GM11168 (cell line): ENCODE data around the gene TSEN54.

Source experiments
- in situ Hi-C: fragments of 300-500 bp; cut with MboI; formaldehyde crosslinking; loops from one replicate; pipeline ENCODE4 v1.12.0; 2022; ENCODE audit warnings: low sequenced_read_pairs; ENCODE audit not compliant: unreplicated experiment

The TSEN54 gene

GRCh38 chr17:75535119-75535537, 18.8 kb downstream of the TSEN54 start:
- in situ Hi-C loops = no loop called here

GRCh38 chr17:75535871-75536270, 19.5 kb downstream of the TSEN54 start:
- in situ Hi-C loops = no loop called here

- in situ Hi-C loops = no loop called here
Measured at GRCh38 chr17:75536366-75536765, 20.0 kb downstream of the TSEN54 start.

GRCh38 chr17:75539967-75540729, 23.8 kb downstream of the TSEN54 start:
- in situ Hi-C loops = no loop called here

- in situ Hi-C loops = no loop called here
Measured at GRCh38 chr17:75540923-75541503, 24.7 kb downstream of the TSEN54 start.

GRCh38 chr17:75542229-75542628, 25.9 kb downstream of the TSEN54 start:
- in situ Hi-C loops = no loop called here

GRCh38 chr17:75542728-75543336, 26.5 kb downstream of the TSEN54 start:
- in situ Hi-C loops = no loop called here

- in situ Hi-C loops = no loop called here
Measured at GRCh38 chr17:75544250-75544649, 27.9 kb downstream of the TSEN54 start.

- in situ Hi-C loops = no loop called here
Measured at GRCh38 chr17:75546181-75546580, 29.9 kb downstream of the TSEN54 start.

GRCh38 chr17:75547091-75547490, 30.8 kb downstream of the TSEN54 start:
- in situ Hi-C loops = no loop called here

GRCh38 chr17:75548813-75549212, 32.5 kb downstream of the TSEN54 start:
- in situ Hi-C loops = no loop called here

GRCh38 chr17:75549246-75550138, 33.2 kb downstream of the TSEN54 start:
- in situ Hi-C loops = no loop called here

- in situ Hi-C loops = no loop called here
Measured at GRCh38 chr17:75550139-75550465, 33.8 kb downstream of the TSEN54 start.

- in situ Hi-C loops = no loop called here
Measured at GRCh38 chr17:75551266-75551665, 34.9 kb downstream of the TSEN54 start.

GRCh38 chr17:75552425-75553294, 36.3 kb downstream of the TSEN54 start:
- in situ Hi-C loops = no loop called here

- in situ Hi-C loops = no loop called here
Measured at GRCh38 chr17:75553295-75554110, 37.2 kb downstream of the TSEN54 start.

GRCh38 chr17:75555679-75556153, 39.4 kb downstream of the TSEN54 start:
- in situ Hi-C loops = no loop called here

GRCh38 chr17:75557075-75557851, 40.9 kb downstream of the TSEN54 start:
- in situ Hi-C loops = no loop called here
